Mesenteric fat pad (tissue), 1 donor: ENCODE results near the gene PPP3R1. TPM values are rescaled to one million over a fixed set of nuclear protein-coding genes. Genes with fewer than 3 reads are reported as not detected.

Experiments used
- DNase-seq: peaks from one replicate; pipeline ENCODE4 v3.0.0-alpha.2; 2020; ENCODE audit warnings: low spot score
- total RNA-seq: library from RNA; stranded (reverse); fragmentation: NEBNext Ultra II Directional; extraction: Animal tissue kit (Norgen Biotek cat#: 25700); gene quantifications from one replicate; pipeline ENCODE4 v1.2.1, GENCODE V29; 2021
- donor health status: DM: yes; HTN: yes; CAD: no.

Gene PPP3R1
- total RNA-seq, 1 donor from 2014 or later = 66.2 TPM

DNA sequence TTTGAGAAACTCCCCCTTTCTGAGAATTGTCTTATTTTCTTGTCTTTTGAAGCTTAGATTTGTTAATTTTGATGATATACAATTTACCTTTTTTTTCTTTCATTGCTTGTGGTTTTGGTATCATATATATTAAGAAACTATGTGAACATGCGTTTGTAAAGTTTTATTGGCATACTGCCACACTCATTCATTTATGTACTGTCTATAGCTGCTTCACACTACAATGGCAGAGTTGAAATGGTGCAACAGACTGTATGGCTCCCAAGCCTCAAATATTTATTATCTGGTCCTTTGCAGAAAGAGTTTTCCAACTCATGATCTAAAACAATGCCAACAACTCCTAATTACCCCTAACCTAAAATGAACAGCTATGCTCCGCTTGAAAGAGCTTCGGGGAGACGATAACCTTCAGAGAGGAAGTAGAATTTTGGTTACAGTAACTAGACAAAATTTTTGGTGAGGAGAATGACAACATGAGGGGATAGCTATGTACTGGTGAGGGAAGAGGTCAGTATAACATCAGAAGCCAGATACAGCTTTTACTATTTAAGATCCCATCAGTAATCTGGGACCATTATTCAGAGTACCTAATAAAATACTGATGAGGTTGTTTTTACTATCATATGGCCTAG, 16.1 kb downstream of the PPP3R1 start:
- no peak for DNase-seq

DNA sequence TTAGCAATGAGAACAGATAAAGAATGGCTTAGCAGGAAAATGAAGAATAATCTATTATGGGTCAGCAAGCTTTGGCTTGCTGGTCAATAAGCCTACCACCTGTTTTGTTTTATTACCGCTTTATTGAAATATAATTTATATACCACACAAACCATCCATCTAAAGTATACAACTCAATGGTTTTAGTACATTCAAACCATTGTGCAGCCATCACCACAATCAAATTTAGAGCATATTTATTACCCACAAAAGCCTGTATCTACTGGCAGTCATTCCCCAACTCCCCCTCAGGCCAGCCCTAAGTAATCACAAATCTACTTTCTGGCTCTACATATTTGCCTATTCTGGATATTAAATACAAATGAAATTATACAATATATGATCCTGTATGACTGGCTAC, 17.2 kb downstream of the PPP3R1 start:
- no peak for DNase-seq

DNA sequence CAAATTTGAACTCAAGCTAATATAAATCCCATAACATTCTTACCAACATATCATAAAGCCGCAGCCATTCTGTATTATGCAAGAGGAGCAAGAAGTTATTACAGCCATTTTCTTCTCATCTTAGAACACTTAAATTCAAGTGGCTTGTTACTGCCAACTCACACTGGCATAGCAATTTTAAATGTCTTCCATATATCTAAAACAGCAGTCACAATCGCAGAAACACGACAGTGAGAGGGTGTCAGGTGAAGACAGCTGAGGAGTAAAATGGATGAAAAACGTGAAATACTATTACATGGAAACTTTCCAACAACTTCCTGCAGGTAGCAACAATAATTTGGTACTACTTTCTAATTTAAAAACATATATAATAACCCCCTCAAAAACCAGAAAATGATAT, 17.9 kb downstream of the PPP3R1 start:
- DNase-seq = no peak

- no peak for DNase-seq
Observed at GRCh38 chr2:68231061-68231372, 21.3 kb downstream of the PPP3R1 start.

DNA sequence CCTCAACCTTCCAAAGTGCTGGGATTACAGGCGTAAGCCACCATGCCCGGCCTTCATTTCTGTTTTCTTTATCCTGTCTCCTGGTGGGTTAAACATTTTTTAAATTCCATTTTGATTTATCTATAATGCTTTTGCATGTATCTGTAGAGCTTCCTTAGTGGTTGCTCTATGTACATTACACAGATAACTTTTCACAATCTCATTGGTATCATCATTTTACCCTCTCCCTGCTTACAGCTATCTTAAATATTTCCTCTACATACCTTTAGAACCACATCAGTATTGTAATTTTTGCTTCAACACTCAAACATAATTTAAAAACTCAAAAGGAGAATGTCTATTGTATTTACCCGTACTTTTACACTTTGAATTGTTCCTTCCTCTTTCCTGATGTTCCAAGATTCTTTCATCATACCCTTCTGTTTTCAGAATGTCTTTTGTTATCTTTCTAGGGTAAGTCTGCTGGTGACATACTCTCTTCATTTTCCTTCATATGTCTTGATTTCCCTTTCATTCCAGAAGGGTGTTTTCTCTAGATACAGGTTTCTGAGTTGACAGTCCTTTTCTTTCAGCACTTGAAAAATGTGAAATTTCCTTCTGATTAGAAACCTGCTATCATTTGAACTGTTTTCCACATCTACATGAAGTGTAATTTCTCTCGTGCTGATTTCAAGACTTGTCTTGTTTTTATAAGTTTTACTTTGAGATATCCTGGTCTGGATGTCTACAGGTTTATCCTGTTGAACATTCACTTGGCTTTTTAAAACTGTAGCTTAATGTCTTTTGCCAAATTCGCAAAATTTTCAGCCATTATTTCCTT, 21.9 kb downstream of the PPP3R1 start:
- DNase-seq = no peak

DNA sequence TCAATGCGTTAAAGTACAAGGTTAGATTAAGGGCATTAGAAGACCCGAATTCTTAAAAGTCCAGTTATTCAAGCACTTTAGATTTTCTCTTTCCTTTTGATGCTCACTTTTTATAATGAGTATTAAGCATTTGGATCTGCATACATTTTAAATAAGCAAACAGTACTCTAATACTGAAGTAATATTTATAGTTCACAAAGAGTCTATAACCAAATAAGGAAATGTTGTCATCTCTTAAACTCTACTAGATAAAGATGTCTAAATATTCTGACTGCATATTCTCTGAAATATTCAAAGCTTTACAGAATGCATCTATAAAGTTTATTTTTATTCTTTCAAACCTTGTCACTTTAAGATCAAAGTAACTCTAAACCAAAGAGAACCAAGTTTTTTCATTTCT, 25.5 kb downstream of the PPP3R1 start:
- no peak for DNase-seq

- DNase-seq = no peak
Observed at GRCh38 chr2:68225119-68225632, 27.2 kb downstream of the PPP3R1 start.

DNA sequence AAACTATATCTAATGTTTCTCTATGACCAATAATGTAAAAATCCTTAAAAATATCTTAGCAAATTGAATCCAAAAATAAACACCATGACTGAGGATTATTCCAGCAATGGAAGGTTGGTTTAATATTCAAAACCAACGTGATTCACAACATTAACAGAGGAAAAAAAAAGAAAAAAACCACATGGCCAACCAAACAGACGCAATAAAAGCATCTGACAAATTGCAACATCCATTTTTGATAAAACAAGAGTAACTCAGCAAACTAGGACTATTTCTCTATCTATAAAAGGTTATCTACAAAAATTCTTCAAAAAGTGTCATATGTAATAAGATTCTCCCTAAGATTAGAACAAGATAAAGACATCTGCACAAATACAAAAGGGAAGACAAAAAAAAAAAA, 28.9 kb downstream of the PPP3R1 start:
- DNase-seq = no peak

DNA sequence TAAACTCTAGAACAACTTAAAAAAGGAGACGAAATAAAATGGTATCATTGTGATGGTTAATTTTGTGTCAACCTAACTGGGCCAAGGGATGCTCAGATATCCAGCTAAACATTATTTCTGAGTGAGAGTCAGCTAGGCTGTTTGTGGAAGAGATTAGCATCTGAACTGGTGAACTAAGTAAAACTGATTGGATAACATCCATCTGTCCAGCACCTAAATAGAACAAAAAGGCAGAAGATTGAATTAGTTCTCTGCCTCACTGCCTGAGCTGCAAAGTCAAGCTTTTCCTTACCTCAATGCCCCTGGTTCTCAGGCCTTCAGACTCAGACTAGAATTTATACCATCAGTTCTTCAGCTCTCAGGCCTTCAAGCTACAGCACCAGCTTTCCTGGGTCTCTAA, 30.0 kb downstream of the PPP3R1 start:
- DNase-seq = no peak

DNA sequence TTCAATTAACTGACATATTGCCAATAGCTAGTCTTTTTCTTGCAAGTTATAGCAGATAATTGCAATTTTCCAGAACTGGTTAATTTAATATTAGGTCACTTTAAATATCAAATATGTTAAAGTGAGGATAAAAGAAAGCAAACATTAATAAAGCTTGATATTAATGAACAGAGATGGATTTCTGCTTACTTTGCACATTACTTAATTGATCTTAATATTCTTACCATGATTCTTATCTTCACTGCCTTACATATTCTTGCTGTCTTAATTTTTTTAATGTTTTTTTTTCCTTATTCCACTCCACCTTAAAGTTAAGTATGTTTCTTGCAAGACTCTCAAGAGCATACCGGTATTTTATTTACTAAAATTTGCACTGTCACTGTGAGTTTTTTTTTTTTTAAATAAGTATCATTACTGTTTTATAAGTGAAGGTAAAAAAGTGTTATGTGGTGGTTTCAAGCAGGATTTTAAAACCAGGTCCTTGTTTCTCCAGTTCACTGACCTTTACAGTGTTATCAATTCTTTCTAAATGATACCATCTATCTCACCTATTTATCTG, 33.9 kb downstream of the PPP3R1 start:
- no peak for DNase-seq

DNA sequence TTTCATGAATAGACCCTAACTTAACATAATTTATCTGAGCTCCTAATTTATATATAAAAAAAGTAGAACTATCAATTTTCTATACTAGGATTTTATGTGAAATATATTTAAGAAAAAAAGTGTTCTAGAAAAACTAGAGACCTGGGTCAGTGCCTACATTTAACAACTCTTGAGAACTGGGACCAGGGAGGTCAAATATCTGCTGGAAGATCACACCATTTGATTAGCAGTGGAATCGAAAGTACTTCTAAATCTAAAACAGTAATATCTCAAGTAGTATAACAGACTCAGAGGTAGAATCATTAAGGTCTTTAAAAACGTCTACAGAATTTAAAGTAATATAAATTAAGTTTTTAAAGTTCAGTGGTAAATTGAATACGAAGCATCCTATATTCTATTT, 34.6 kb downstream of the PPP3R1 start:
- DNase-seq = no peak

GRCh38 chr2:68216454-68217310, 35.6 kb downstream of the PPP3R1 start:
- DNase-seq = no peak

GRCh38 chr2:68214381-68214780, 38.0 kb downstream of the PPP3R1 start:
- DNase-seq = no peak

- DNase-seq = no peak
Observed at GRCh38 chr2:68206793-68207192, 45.5 kb downstream of the PPP3R1 start.

DNA sequence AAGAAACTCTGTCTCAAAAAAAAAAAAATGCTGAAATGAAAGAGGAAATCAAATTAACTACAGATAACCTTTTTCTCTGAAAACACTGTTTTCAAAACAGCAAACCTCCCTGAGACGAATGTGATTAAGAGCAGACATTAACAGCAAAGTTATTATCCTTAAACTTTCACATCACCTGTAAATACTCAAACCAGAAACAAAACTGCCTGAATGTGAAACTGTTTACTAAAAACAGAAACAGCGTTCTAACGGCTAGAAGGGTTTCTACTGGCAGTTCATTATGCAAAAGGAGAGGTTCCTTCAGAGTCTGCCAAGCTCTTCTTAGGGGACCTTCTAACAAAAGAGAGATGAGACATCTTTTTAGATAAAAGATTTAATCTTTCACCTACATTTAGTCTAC, 48.7 kb downstream of the PPP3R1 start:
- DNase-seq = no peak

GRCh38 chr2:68200157-68200787, 52.1 kb downstream of the PPP3R1 start:
- DNase-seq = no peak

GRCh38 chr2:68196120-68196716, 56.1 kb downstream of the PPP3R1 start:
- DNase-seq = no peak

- DNase-seq = no peak
Observed at GRCh38 chr2:68195096-68195495, 57.2 kb downstream of the PPP3R1 start.

DNA sequence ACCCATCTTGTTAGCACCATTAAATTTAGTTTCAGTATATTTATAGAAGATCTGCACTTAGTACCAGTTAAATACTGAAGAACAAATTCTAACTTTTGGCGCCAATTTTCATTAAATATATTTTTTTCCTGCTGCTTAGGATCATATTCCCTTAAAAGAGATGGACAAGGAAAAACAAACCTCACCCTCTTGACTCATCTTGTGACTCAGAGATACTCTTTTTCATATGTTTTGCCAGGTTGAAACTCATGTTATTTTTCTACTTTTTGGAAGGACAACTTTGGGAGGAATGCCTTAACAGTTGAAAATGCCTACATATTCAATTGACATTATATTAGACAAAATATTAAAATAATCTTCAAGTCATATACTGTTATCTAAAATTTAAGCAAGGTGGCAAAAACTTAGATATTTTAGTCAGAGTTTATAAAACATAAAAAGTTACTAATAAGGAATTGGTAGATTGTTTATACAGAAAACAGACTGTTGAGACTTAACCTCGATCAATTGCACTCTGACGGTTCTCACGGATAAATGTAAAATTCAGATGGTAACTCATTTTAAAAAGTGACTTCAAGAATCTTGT, 58.5 kb downstream of the PPP3R1 start:
- no peak for DNase-seq

GRCh38 chr2:68193144-68193543, 59.2 kb downstream of the PPP3R1 start:
- no peak for DNase-seq
